HUES48 (cell line): ENCODE measurements around the gene PTGIS.

Experiments
- H3K27ac ChIP-seq: one replicate; pipeline ENCODE4 v1.7.0; 2013; ENCODE audit warnings: low read depth, low read length, inconsistent platforms
- H3K27me3 ChIP-seq: 2 replicates; pipeline ENCODE4 v1.6.1; 2013; ENCODE audit warnings: mild to moderate bottlenecking, low read length; ENCODE audit not compliant: control insufficient read depth, insufficient read depth
- H3K36me3 ChIP-seq: 2 replicates; pipeline ENCODE4 v1.6.1; 2013; ENCODE audit warnings: low read length; ENCODE audit not compliant: control insufficient read depth, insufficient read depth
- H3K4me1 ChIP-seq: 2 replicates; pipeline ENCODE4 v1.6.1; 2013; ENCODE audit warnings: mild to moderate bottlenecking, low read length; ENCODE audit not compliant: control insufficient read depth, insufficient read depth
- H3K4me3 ChIP-seq: 2 replicates; pipeline ENCODE4 v1.5.1; 2013; ENCODE audit warnings: mild to moderate bottlenecking, low read depth, low read length
- H3K9ac ChIP-seq: 2 replicates; pipeline ENCODE4 v1.6.1; 2013; ENCODE audit warnings: mild to moderate bottlenecking, low read depth, low read length, moderate library complexity
- H3K9me3 ChIP-seq: 2 replicates; pipeline ENCODE4 v1.6.1; 2013; ENCODE audit warnings: low read length; ENCODE audit not compliant: control insufficient read depth, insufficient read depth

PTGIS gene

GRCh38 chr20:49538950-49539349 lies 29.0 kb downstream of the PTGIS start:
- Histone ChIP-seq H3K9me3 (no peaks in the 10 kb centered on the region), H3K27ac (no peak overlapping the region), H3K36me3 (peaks cover 32% of the 10 kb centered on the region), H3K4me1 (no peaks in the 10 kb centered on the region), H3K9ac (no peak overlapping the region), H3K27me3 (no peaks in the 10 kb centered on the region), H3K4me3 (no peak overlapping the region)

DNA sequence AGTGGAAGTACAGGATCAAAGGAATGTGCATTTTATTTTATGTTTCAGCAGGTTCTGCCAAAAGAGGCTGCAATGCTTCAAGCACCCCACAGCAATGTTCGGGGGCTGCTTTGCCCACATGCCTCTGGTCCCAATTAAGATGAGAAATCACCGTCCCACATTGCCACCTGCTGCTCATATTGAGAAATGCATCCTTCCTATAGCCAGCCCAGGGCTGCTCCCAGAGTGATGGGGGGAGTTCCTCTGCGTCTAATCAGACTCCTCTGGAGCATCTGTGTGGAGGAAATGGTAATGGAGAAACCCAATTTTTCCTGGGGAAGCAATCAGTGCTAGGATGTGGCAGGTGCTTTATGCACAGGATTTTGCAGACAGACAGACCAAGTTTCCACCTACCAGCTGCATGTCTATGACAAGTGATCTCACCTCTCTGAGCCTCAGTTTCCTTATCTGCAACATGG lies 33.7 kb downstream of the PTGIS start:
- H3K4me3 ChIP-seq = no peak overlapping the region

DNA sequence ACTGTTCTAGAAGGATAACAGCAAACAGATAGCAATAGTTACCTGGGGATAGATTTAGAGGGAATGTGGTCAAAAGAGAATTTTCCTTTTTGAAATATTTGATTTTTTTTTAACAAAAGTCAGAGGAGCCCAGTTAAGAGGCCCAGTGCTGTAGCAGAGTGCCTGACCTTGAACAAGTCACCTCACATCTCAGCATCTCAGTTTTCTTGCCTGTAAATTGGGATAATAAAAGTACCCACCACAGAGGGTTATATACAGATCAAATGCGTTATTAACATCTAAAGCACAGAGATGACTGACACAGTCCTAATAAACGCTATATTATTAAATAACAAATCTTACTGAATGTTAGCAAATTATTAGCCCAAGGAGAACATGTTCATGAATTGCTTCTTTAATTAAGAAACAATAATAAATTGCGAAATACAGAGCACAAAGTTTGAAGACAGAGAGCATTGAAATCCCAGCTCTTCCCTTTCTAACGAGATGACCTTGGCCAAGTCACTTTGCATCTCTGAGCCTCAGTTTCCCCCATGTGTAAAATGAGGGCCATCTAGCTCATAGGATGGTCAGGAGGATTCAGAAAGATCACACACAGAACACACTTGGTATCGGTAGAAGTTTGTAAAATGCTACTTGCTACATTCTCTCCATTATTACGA lies 35.5 kb downstream of the PTGIS start:
- Histone ChIP-seq H3K9me3 (no peaks in the 10 kb centered on the region), H3K4me3 (no peak overlapping the region), H3K4me1 (no peaks in the 10 kb centered on the region), H3K27me3 (no peaks in the 10 kb centered on the region), H3K36me3 (peaks cover 22% of the 10 kb centered on the region), H3K9ac (no peak overlapping the region), H3K27ac (no peak overlapping the region)

More for the DNA sequence above, 33.7 kb downstream of the PTGIS start:
- Histone ChIP-seq H3K9ac (no peak overlapping the region), H3K27me3 (no peaks in the 10 kb centered on the region), H3K27ac (no peak overlapping the region), H3K36me3 (peaks cover 21% of the 10 kb centered on the region), H3K9me3 (no peaks in the 10 kb centered on the region), H3K4me1 (no peaks in the 10 kb centered on the region)

GRCh38 chr20:49529470-49529869 lies 38.5 kb downstream of the PTGIS start:
- H3K27me3 ChIP-seq = no peaks in the 10 kb centered on the region
- no peaks in the 10 kb centered on the region for H3K4me1 ChIP-seq
- no peak overlapping the region for H3K27ac ChIP-seq
- H3K4me3 ChIP-seq = no peak overlapping the region
- no peak overlapping the region for H3K9ac ChIP-seq
- peaks cover 12% of the 10 kb centered on the region for H3K36me3 ChIP-seq
- H3K9me3 ChIP-seq = no peaks in the 10 kb centered on the region

DNA sequence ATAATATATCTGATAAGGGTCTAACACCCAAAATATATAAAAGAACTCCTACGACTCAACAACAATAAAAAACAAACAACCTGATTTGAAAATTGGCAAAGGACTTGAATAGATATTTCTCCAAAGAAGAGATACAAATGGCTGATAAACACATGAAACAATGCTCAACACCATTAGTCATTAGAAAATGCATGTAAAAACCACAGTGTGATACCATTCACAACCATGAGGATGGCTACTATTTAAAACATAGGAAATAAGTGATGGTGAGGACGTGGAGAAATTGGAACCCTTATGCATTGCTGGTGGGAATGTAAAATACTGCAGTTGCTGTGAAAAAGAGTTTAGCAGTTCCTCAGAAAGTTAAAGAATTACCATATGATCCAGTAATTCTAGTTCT lies 41.4 kb downstream of the PTGIS start:
- no peak overlapping the region for H3K27ac ChIP-seq
- H3K36me3 ChIP-seq = peaks cover 12% of the 10 kb centered on the region; the same call in 1 of the 2 replicates

DNA sequence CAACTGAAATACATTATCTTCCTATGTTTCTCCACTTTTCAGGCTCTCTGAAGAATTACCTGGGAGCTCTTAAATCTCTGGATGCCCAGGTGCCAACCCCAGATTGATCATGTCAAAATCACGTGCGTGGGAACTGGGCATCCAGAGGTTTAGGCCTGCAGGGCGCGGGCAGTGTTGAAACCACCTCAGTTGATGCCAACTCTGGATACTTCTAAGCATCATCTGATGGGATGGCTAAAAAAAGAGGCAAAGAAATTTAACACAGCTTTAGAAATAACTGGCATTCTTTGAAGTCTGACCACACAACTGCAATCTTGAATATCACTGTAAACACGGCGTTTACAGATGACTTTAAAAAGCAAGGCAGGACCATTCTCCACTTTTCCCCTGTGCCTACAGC lies 41.9 kb downstream of the PTGIS start:
- Histone ChIP-seq H3K27me3 (no peaks in the 10 kb centered on the region), H3K4me1 (no peaks in the 10 kb centered on the region), H3K4me3 (no peak overlapping the region), H3K9me3 (no peaks in the 10 kb centered on the region), H3K9ac (no peak overlapping the region), H3K36me3 (peaks cover 12% of the 10 kb centered on the region; the same call in 1 of the 2 replicates), H3K27ac (no peak overlapping the region)

More for the DNA sequence above, 41.4 kb downstream of the PTGIS start:
- Histone ChIP-seq H3K9ac (no peak overlapping the region), H3K27me3 (no peaks in the 10 kb centered on the region), H3K4me1 (no peaks in the 10 kb centered on the region), H3K4me3 (no peak overlapping the region), H3K9me3 (no peaks in the 10 kb centered on the region)

- no peaks in the 10 kb centered on the region for H3K9me3 ChIP-seq
- no peaks in the 10 kb centered on the region; the same call in 1 of the 2 replicates for H3K4me1 ChIP-seq
- no peak overlapping the region for H3K4me3 ChIP-seq
- no peak overlapping the region for H3K27ac ChIP-seq
- peaks cover 5% of the 10 kb centered on the region; the same call in 1 of the 2 replicates for H3K36me3 ChIP-seq
- no peak overlapping the region for H3K9ac ChIP-seq
- H3K27me3 ChIP-seq = no peaks in the 10 kb centered on the region
Measured at GRCh38 chr20:49523767-49524360, 44.1 kb downstream of the PTGIS start.

DNA sequence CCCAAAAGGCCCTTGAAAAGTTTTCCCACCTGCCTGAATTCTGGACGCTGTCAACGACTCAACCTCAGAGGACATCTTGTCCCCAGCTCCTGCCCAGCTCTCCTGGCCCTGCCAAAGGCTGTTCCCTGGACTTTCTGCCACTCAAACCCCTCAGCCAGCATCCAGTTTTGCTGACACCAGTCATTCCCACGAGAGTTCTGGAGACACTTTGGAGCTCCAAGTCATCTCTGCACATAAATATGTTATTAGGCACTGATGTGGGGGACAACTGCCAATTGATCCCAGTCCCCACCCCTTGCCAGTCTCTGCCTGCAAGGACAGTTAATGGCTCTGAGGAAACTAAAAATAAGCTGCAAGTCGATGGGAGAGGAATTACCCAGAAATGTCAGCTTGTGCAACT lies 46.6 kb downstream of the PTGIS start:
- no peak overlapping the region for H3K27ac ChIP-seq
- H3K9me3 ChIP-seq = no peaks in the 10 kb centered on the region
- no peak overlapping the region for H3K4me3 ChIP-seq
- peaks cover 5% of the 10 kb centered on the region; the same call in 1 of the 2 replicates for H3K36me3 ChIP-seq
- H3K4me1 ChIP-seq = no peaks in the 10 kb centered on the region; the same call in 1 of the 2 replicates
- no peak overlapping the region for H3K9ac ChIP-seq
- no peaks in the 10 kb centered on the region for H3K27me3 ChIP-seq

DNA sequence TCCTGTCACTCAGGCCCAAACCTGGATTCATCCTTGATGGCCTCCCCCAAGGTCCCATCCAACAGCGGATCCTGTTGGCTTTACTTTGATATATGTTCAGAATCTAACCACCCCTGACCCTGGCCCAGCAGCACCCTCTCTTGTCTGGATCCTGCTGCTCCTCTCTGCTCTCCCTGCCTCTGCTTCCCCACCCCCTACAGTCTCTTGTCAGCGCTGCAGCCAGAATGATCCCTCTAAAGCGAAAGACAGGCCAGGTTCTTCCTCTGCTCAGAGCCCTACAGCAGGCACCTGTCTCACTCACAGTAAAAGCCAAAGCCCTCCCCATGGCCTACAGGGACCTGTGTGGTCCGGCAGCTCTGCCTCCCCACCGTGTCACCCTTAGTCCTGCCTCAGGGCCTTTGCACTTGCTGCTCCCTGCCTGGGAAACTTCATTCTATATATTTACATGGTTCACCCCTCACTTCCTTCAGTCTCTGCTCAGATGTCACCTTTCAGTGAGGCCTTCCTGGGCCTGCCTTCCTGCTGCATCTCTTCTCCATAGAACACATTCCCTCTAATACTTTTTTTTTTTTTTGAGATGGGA lies 48.1 kb downstream of the PTGIS start:
- H3K9ac ChIP-seq = no peak overlapping the region
- no peaks in the 10 kb centered on the region for H3K9me3 ChIP-seq
- H3K4me1 ChIP-seq = no peaks in the 10 kb centered on the region; the same call in 1 of the 2 replicates
- H3K4me3 ChIP-seq = no peak overlapping the region
- no peaks in the 10 kb centered on the region for H3K27me3 ChIP-seq
- H3K27ac ChIP-seq = no peak overlapping the region
- H3K36me3 ChIP-seq = peaks cover 5% of the 10 kb centered on the region; the same call in 1 of the 2 replicates

DNA sequence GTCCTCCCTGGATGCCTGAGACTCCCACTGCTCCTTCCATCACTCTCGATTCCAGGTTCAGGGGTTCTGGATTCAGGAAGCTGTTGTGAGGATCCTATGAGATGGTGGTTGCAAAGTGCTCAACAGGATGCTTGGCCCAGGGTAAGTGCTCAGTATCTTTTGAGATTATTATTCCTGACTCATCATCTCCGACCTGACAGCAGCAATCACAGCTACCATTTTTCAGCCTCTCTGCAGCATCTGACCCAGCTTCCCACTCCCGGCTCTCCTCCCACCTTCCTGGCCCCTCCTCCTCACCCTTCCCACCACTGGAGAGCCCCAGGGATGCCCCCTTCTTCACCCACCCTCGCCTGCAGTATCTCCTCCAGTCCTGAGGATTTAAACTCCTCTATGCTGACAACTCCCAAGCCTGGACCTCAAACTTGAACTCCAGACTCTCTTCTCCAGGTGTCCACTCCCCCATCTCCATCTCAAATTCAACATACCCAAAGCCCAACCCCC lies 48.7 kb downstream of the PTGIS start:
- Histone ChIP-seq H3K9ac (no peak overlapping the region), H3K27me3 (no peaks in the 10 kb centered on the region), H3K36me3 (peaks cover 5% of the 10 kb centered on the region; the same call in 1 of the 2 replicates), H3K9me3 (no peaks in the 10 kb centered on the region), H3K4me1 (no peaks in the 10 kb centered on the region; the same call in 1 of the 2 replicates), H3K4me3 (no peak overlapping the region), H3K27ac (no peak overlapping the region)

- H3K27ac ChIP-seq = no peak overlapping the region
- no peak overlapping the region for H3K4me3 ChIP-seq
- no peaks in the 10 kb centered on the region for H3K27me3 ChIP-seq
- H3K36me3 ChIP-seq = peaks cover 2% of the 10 kb centered on the region; the same call in 1 of the 2 replicates
- no peak overlapping the region for H3K9ac ChIP-seq
- H3K9me3 ChIP-seq = no peaks in the 10 kb centered on the region
- no peaks in the 10 kb centered on the region; the same call in 1 of the 2 replicates for H3K4me1 ChIP-seq
Measured at GRCh38 chr20:49518576-49518975, 49.4 kb downstream of the PTGIS start.
